Stimulated activated CD8-positive, alpha-beta memory T cell treated with anti-CD3 and anti-CD28 coated beads, Interleukin-15, amount 100 ng/mL, for 4 hours (primary cell): ENCODE measurements around the gene SLC2A4RG.
"Not testable (repeated sequence)": the region's sequence is repeated elsewhere in the genome, so short reads cannot be mapped to it uniquely, and the experiment has no call there.

Source experiments
- DNase-seq, 2 donors: peaks; one replicate each; pipeline ENCODE4 v3.0.0-alpha.2; 2020; ENCODE audit warnings: low read depth in 2 of 2

Gene SLC2A4RG

DNA sequence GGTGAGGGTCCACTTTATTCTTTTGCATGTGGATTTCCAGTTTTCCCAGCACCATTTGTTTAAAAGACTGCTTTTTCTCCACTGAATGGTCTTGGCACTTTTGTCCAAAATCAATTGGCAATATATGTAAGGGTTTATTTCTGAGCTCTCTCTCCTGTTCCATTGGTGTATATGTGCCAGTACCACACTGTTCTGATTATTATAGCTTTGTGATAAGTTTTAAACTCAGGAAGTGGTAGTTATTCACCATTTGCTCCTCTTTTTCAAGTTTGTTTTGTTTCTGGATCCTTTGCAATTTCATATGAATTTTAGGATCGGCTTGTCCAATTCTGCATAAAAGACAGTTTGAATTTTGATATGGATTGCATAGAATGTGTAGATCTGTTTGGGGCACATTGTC, 27.4 kb upstream of the SLC2A4RG start:
- DNase-seq = no peak

DNA sequence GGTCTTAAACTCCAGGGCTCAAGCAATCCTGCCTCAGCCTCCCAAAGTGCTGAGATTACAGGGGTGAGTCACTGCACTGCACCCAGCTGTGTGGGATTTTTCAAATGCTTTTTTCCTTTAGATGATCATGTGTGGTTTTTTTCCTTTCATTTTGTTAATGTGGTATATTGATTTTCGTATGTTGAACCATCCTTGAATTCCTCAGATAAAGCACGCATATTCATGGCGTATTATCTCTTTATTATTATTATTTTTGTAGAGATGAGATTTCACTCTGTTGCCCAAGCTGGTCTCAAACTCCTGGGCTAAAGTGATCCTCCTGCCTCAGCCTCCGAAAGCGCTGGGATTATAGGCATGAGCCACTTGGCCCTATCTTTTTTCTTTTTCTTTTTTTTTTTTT, 24.7 kb upstream of the SLC2A4RG start:
- DNase-seq = no peak

DNA sequence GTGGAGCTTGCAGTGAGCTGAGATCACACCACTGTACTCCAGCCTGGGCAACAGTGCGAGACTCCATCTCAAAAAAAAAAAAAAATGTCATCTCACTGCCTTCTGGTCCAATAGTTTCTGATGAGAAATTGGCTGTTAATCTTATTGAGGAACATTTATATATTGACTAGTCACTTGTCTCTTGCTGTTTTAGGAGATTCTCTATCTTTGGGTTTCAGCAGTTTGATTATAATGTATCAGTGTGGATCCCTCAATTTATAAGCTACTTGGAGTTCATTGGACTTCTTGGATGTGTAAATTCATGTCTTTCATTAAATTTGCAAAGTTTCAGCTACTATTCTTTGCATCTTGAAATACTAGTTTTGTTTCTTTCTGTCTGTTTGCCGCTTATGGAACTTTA, 20.6 kb upstream of the SLC2A4RG start:
- no peak for DNase-seq

DNA sequence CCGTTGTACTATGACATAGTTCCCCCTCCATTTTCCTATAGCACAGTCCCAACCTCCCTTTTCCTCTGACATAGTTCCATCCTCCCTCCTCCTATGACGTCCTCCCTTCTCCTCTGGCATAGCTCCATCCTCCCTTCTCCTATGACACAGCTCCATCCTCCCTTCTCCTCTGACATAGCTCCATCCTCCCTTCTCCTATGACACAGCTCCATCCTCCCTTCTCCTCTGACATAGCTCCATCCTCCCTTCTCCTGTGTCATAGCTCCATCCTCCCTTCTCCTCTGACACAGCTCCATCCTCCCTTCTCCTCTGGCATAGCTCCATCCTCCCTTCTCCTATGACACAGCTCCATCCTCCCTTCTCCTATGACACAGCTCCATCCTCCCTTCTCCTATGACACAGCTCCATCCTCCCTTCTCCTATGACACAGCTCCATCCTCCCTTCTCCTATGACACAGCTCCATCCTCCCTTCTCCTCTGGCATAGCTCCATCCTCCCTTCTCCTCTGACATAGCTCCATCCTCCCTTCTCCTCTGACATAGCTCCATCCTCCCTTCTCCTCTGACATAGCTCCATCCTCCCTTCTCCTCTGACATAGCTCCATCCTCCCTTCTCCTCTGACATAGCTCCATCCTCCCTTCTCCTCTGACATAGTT, 16.5 kb upstream of the SLC2A4RG start:
- not testable (repeated sequence) for DNase-seq

DNA sequence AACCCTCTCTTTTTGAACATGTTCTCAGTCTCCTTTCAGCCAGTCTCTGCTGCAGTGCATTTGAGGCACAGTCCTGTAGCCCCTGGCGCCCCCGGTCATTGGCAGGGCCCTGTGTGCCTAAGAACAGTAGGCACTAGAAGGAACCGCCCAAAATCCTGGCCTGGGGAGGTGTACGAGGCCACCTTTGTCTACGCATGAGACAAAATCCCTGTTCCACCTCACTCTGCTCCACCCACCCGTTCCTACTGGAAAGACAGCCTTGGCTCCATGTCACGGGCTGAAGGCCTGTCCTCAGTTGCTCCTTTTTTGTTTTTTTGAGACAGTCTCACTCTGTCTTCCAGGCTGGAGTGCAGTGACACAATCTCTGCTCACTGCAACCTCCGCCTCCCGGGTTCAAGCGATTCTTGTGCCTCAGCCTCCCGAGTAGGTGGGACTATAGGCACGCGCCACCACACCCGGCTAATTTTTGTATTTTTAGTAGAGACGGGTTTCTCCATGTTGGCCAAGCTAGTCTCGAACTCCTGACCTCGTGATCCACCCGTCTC, 9.3 kb upstream of the SLC2A4RG start:
- not testable (repeated sequence) for DNase-seq

DNA sequence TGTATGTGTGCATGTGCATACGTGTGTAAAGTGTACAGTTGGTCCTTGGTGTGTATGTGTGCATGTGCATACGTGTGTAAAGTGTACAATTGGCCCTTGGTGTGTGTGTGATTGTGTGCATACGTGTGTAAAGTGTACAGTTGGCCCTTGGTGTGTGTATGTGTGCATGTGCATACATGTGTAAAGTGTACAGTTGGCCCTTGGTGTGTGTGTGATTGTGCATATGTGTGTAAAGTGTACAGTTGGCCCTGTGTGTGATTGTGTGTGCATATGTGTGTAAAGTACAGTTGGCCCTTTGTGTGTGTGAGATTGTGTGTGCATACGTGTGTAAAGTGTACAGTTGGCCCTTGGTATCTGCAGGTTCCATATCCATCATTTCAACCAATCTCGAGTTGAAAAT, 8.2 kb upstream of the SLC2A4RG start:
- DNase-seq = no peak

DNA sequence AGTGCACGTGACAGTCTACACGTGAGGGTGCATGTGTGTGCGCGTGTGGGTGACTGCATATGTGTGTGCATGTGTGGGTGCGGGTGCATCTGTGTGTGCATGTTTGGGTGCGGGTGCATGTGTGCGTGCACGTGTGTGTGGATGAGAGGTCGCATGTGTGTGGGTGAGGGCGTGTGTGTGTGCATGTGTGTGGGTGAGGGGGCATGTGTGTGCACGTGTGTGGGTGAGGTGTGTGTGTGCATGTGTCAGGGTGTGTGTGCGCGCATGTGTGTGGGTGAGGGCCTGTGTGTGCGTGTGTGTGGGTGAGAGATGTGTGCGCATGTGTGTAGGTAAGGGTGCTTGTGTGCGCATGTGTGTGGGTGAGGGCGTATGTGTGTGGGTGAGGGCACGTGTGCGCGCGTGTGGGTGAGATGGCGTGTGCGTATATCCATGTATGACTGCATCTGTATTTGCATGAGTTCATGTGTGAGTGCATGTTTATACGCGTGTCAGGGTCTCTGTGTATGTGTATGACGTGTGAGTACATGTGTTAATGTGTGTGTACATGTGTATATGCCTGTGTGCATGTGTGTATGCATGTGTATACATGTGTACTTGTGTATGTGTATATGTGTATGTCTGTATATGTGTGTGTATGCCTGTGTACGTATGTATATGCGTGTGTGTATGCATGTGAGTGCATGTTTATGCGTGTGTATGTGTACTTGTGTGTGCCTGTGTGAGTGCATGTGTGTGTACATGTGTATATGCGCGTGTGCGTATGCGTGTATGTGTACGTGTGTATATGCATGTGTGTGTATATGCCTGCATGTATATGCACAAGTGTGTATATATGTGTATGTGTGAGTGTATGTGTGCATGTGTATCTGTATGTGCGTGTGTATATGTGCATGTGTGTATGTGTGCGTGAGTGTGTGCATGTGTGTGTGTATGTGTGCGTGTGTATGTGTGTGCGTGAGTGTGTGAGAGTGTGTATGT, 7.2 kb upstream of the SLC2A4RG start:
- DNase-seq = no peak

DNA sequence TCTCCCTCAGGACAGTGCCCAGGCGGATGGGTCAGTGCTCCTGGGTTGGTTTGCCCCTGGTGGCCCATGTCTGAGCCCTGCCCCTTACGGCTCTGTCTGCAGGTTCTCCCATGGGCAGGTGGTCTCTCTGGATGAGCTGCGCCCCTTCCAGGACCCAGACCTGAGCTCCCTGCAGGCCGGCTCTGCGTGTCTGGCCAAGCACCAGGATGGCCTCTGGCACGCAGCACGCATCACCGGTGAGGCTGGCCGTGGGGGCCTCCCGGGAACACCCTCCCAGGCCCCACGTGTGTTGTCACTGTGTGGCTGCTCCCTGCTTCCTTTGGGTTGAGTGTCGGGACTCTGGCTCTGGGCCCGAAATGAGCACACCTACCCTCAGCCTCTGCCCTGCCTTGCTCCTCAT, 6.5 kb upstream of the SLC2A4RG start:
- no peak for DNase-seq

DNA sequence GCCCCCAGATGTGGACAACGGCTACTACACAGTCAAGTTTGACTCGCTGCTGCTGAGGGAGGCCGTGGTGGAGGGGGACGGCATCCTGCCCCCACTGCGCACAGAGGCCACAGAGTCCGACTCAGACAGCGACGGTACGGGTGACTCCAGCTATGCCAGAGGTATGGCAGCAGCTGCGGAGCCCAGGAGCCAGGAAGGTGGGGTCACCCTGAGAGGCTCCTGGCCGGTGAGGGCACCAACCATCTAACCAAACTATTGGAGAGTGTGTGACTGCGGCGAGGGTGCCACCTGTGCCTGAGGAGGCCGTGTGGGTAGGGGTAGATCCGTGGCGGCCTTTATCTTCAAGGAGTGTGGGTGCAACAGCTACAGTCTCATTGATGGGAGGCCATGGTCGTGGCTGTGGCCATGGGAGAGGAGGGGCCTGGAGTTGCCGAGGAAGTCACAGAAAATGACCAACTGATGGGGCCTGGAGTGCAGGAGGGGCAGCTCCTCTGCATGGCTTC, 5.9 kb upstream of the SLC2A4RG start:
- no peak for DNase-seq

DNA sequence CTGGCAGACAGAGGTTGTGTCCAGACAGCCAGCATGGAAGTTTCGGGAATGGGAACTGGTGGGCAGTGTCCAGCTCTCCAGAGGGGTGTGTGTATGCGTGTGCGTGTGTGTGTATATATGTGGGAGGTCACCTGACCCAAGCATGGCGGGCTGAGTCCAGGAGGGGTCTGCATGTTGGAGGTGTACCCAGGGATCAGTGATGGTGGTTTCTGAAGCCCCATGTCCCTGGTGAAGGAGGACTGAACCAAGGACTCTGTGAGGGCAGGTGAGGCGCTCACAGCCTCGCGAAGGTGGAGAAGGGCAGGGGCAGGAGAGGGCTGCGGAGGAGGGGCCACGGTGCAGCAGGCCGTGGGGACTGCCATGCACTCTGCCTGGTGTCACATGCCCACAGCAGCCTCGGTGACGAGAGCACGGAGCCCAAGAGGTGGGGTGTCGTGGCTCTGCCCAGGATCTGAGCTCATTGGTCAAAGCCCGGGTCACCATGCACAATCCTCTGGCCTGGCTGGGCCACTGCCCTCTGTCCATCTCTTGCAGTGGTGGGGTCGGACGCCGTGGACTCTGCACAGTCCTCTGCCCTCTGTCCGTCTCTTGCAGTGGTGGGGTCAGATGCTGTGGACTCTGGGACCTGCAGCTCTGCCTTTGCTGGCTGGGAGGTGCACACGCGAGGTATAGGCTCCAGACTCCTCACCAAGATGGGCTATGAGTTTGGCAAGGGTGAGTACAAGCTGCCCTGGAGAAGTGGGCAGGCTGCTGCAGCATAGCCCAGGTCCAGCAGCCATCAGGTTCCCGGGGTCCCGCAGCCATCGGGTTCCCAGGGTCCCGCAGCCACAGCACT, 5.2 kb upstream of the SLC2A4RG start:
- no peak for DNase-seq

DNA sequence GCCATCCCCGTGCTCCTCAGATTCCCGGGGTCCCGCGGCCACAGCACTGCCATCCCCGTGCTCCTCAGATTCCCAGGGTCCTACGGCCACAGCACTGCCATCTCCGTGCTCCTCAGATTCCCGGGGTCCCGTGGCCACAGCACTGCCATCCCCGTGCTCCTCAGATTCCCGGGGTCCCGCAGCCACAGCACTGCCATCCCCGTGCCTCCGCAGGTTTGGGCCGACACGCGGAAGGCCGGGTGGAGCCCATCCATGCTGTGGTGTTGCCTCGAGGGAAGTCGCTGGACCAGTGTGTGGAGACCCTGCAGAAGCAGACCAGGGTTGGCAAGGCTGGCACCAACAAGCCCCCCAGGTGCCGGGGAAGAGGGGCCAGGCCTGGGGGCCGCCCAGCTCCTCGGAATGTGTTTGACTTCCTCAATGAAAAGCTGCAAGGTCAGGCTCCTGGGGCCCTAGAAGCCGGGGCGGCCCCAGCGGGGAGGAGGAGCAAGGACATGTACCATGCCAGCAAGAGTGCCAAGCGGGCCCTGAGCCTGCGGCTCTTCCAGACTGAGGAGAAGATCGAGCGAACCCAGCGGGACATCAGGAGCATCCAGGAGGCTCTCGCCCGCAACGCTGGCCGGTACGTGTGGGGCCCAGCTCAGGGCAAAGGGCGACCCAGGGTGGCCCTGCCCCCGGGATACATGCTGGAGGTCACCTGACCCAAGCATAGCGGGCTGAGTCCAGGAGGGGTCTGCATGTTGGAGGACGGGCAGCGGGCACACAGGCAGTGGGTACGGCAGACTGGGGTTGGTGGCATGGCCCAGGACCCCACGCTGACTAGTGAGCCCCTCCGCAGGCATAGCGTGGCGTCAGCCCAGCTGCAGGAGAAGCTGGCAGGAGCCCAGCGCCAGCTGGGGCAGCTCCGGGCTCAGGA, 4.4 kb upstream of the SLC2A4RG start:
- no peak for DNase-seq

DNA sequence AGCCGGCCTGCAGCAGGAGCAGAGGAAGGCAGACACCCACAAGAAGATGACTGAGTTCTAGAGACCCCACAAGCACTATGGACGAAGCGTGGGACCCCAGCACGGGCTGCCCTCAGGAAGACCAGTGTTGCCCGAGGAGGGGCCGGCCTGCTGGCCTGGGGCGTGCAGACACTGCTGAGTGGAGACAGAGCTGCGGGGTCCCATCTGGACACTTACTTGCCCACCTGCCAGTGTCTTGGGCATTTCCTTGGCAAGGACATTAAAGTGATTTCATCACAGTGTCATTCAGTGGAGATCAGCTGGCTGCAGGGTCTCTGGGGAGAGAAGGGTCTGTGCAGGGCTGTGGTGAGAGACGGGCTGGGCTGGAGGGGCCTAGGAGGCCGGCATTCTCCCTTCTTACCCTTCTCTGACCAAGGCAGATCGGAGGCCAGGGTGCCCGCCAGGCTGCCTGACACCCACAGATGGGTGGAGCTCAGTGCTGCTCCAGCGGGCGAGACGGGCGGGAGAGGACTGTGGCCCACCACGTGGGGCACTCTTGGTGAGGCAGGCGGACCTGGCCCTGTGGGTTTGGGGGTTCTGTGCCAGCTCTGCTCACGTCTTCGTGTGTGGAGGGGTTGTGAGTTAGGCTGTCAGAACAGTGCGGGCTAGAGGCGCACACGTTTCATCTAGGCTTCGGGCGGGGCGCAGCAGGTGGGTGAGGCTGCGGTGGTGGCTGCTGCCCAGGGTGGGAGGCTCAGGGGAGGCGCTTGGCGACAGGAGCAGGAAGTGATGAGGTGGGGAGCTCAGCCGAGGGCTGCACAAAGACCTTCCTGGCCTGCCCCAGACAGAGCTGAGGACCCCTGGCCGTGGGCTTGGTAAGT, 3.5 kb upstream of the SLC2A4RG start, which contains the start of gene LIME1:
LIME1 (plus strand) TSS at position 806 of the 860 bp plus-strand sequence. CDS start 886 bp downstream, outside the sequence.
- peak; percentile 51 to 65 for DNase-seq

DNA sequence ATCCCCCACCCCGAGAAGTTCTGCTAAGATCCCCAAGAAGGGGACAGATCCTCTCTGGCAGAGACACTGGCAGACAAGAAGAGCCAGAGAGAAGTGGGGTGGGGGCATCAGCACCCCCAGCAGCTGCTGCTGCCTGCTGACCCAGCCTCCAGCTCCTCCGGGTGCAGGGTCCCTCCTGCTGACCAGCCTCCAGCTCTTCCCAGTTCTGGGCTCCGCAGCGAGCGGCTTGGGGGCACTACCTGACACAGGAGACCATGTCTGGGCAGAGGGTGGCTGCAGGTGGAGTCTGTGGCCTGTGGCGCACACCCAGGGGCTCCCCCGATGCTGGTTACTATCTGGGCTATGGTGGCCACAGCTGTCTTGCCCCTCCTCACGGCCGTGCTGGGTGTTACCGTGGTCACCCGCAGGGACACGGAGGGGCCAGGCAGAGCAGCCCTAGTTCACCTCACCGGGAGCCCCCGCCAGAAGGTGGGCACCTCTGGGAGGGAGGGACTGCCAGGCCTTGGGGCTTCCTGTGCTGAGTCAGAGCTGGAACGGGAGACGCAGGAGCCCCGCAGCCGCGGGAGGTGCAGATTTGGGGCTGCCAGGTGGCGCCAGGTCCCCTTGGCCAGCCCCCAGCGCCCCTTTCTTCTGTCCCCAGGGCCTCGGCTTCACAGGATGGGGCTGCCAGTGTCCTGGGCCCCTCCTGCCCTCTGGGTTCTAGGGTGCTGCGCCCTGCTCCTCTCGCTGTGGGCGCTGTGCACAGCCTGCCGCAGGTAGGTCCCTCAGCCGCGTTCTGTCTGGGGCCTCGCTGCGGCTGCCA, 2.5 kb upstream of the SLC2A4RG start:
- no peak for DNase-seq

DNA sequence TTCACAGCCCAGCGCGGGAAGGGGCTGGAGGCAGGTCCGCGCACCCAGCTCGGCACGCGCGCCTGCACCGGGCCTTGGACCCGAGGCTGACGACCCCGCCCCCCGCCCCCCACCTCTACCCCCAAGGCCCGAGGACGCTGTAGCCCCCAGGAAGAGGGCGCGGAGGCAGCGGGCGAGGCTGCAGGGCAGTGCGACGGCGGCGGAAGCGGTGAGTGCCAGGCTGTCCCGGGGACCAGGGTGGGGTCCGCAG, 2.0 kb upstream of the SLC2A4RG start:
- no peak for DNase-seq

DNA sequence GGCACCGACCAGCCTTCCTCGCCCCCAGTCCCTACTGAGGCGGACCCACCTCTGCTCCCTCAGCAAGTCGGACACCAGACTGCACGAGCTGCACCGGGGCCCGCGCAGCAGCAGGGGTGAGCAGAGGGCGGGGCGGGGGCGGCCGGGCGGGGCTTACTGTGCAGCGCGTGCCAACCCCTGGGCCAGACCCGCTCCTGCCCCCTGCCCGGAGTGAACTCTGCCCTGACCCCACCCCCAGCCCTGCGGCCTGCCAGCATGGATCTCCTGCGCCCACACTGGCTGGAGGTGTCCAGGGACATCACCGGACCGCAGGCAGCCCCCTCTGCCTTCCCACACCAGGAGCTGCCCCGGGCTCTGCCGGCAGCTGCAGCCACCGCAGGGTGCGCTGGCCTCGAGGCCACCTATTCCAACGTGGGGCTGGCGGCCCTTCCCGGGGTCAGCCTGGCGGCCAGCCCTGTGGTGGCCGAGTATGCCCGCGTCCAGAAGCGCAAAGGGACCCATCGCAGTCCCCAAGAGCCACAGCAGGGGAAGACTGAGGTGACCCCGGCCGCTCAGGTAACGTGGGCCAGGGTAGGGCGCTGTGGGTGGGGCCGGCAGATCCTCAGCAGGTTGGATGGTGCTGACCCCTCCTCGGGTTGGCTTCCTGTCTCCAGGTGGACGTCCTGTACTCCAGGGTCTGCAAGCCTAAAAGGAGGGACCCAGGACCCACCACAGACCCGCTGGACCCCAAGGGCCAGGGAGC, 1.5 kb upstream of the SLC2A4RG start:
- no peak for DNase-seq

DNA sequence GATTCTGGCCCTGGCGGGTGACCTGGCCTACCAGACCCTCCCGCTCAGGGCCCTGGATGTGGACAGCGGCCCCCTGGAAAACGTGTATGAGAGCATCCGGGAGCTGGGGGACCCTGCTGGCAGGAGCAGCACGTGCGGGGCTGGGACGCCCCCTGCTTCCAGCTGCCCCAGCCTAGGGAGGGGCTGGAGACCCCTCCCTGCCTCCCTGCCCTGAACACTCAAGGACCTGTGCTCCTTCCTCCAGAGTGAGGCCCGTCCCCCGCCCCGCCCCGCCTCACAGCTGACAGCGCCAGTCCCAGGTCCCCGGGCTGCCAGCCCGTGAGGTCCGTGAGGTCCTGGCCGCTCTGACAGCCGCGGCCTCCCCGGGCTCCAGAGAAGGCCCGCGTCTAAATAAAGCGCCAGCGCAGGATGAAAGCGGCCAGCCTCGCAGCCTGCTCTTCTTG, 868 bp upstream of the SLC2A4RG start:
- no peak for DNase-seq

DNA sequence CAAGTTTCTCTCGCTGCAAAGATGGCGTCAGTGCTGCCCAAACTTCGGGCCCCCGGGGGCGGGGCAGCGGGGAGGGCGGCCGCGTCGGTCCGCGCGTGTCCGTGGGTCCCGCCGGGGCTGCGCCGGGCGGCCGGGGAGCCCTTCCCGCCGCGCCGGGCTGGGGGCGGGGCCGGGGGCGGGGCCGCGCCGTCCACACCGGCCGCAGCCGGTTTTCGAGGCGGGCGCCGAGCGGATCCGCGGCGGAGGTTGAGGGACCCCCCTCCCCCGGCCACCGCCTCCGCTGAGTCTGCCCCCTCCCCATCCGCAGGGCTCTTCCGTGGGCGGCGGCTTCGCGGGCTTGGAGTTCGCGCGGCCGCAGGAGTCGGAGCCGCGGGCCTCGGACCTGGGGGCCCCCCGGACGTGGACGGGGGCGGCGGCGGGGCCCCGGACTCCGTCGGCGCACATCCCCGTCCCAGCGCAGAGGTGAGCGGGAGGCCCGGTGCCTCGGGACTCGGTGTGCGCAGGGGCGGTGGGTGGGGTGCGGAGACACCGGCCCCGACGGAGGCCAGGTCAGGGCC, 572 bp downstream of the SLC2A4RG start:
- no peak for DNase-seq
